HepG2 (cell line): ENCODE results near the gene EBPL. TPM values are rescaled to one million over a fixed set of nuclear protein-coding genes. Genes with fewer than 3 reads are reported as not detected.

Source experiments
- ATAC-seq: fragments of 200-7000 bp; cut with Tn5 transposase; 3 replicates; pipeline ENCODE4 v1.9.1; 2020; ENCODE audit warnings: mild to moderate bottlenecking, moderate library complexity
- BruUV-seq: library from RNA; stranded (reverse); fragments of 400-500 nt; replicated peaks from 2 replicates; lab custom pipeline; 2021; lab: Mats Ljungman, UMichigan
- CTCF ChIA-PET: fragments of 300-600 bp; formaldehyde crosslinking; extraction: SDS; loops from one replicate; lab custom pipeline; 2021; ENCODE audit warnings: low total read pairs, inconsistent platforms, low intra/inter-chr PET ratio; lab: Yijun Ruan, JAX
- POLR2A ChIA-PET: fragments of 350-600 bp; sonication (Branson Sonifier 250); formaldehyde crosslinking; loops from one replicate; lab custom pipeline; 2020; ENCODE audit warnings: antibody characterized with exemption, inconsistent platforms; lab: Yijun Ruan, JAX
- DNase-seq: peaks from one replicate; pipeline ENCODE4 v3.0.0-alpha.2; 2015; ENCODE audit warnings: low spot score
- FAIRE-seq: peaks from 3 replicates; lab custom pipeline; 2011; peaks lifted over from hg19 to GRCh38; lab: Jason Lieb, UNC
- H2AFZ ChIP-seq: one replicate; pipeline ENCODE4 v1.6.1; 2011; ENCODE audit warnings: low read length, inconsistent platforms
- H3K27ac ChIP-seq: fragments of 300-600 bp; 3 replicates; pipeline ENCODE4 v1.8.0; 2011; ENCODE audit warnings: mixed run types, mild to moderate bottlenecking, mixed read lengths, low read length, inconsistent platforms; ENCODE audit not compliant: insufficient read depth; ENCODE audit errors: extremely low read length
- H3K27me3 ChIP-seq, 2 experiments: fragments of 200-600 bp in 1 of 2; 2 replicates in 1 of 2; 3 replicates in 1 of 2; pipeline versions ENCODE4 v1.6.0 to v1.8.0; 2011; ENCODE audit warnings: low read length in 2 of 2, mild to moderate bottlenecking in 2 of 2, moderate library complexity in 2 of 2, inconsistent platforms in 1 of 2; ENCODE audit not compliant: insufficient read depth in 2 of 2, control insufficient read depth in 1 of 2
- H3K36me3 ChIP-seq, 2 experiments: fragments of 200-600 bp in 1 of 2; replicated peaks in 1 of 2; 2 replicates in 1 of 2; 3 replicates in 1 of 2; pipeline versions ENCODE4 v1.5.1 to v1.8.0; 2011; ENCODE audit warnings: low read length in 2 of 2, inconsistent platforms in 1 of 2; ENCODE audit not compliant: insufficient read depth in 2 of 2, control insufficient read depth in 1 of 2
- H3K4me1 ChIP-seq: 2 replicates; pipeline ENCODE4 v1.5.1; 2012; ENCODE audit warnings: low read length, inconsistent platforms; ENCODE audit not compliant: insufficient read depth
- H3K4me2 ChIP-seq: 2 replicates; pipeline ENCODE4 v1.6.0; 2011; ENCODE audit warnings: low read depth, low read length, inconsistent platforms
- H3K4me3 ChIP-seq, 3 experiments: fragments of 200-600 bp in 1 of 3; sonication (generic), shearing (Covaris generic) in 1 of 3; replicated peaks in 1 of 3; 2 replicates each; pipeline ENCODE4 v1.5.1; 2011 to 2016; ENCODE audit warnings: low read length in 3 of 3, inconsistent platforms in 2 of 3, low read depth in 2 of 3, mild to moderate bottlenecking in 2 of 3, control low read depth in 1 of 3, mixed read lengths in 1 of 3; ENCODE audit not compliant: insufficient read depth in 1 of 3
- H3K79me2 ChIP-seq: one replicate; pipeline ENCODE4 v1.6.1; 2011; ENCODE audit warnings: low read length, inconsistent platforms; ENCODE audit not compliant: insufficient read depth
- H3K9ac ChIP-seq: 2 replicates; pipeline ENCODE4 v1.6.0; 2011; ENCODE audit warnings: mild to moderate bottlenecking, low read depth, low read length, inconsistent platforms; ENCODE audit not compliant: insufficient read depth
- H3K9me3 ChIP-seq: 2 replicates; pipeline ENCODE4 v1.5.1; 2012; ENCODE audit warnings: mild to moderate bottlenecking, low read length
- H4K20me1 ChIP-seq: 2 replicates; pipeline ENCODE4 v1.6.0; 2011; ENCODE audit warnings: inconsistent platforms, mild to moderate bottlenecking, low read length, moderate library complexity; ENCODE audit not compliant: insufficient read depth
- ARID3A ChIP-seq: IDR thresholded peaks from 2 replicates; pipeline ENCODE4 v1.6.1; 2012; ENCODE audit warnings: low read depth, low read length, improper control_type of control experiment
- CTCF ChIP-seq: sonication (generic); formaldehyde crosslinking; IDR thresholded peaks from 2 replicates; pipeline ENCODE4 v1.5.0; 2020; ENCODE audit warnings: mild to moderate bottlenecking, missing genetic modification reagents, moderate library complexity
- GFI1 ChIP-seq: sonication (generic); formaldehyde crosslinking; IDR thresholded peaks from 2 replicates; pipeline ENCODE4 v1.5.0; 2020; ENCODE audit warnings: missing genetic modification reagents, mild to moderate bottlenecking, borderline replicate concordance
- SAP130 ChIP-seq: IDR thresholded peaks from 2 replicates; pipeline ENCODE4 v1.6.1; 2016; ENCODE audit warnings: low read depth
- SMC3 ChIP-seq: IDR thresholded peaks from 2 replicates; pipeline ENCODE4 v1.6.1; 2011; ENCODE audit warnings: low read length, improper control_type of control experiment
- STAG1 ChIP-seq: sonication (generic); formaldehyde crosslinking; IDR thresholded peaks from 2 replicates; pipeline ENCODE4 v1.4.0; 2020; ENCODE audit warnings: missing genetic modification reagents
- TFAP4 ChIP-seq: sonication (generic); IDR thresholded peaks from 2 replicates; pipeline ENCODE4 v1.6.1; 2016; ENCODE audit warnings: low read depth, borderline replicate concordance
- ZFAT ChIP-seq: sonication (generic); formaldehyde crosslinking; conservative IDR thresholded peaks from 2 replicates; pipeline ENCODE4 v1.8.1; 2023; ENCODE audit warnings: missing genetic modification reagents, inconsistent platforms
- ZNF432 ChIP-seq: sonication (generic); formaldehyde crosslinking; IDR thresholded peaks from 2 replicates; pipeline ENCODE4 v1.5.0; 2020; ENCODE audit warnings: missing genetic modification reagents, mild to moderate bottlenecking, borderline replicate concordance
- WGBS: methylation state at CpG from one replicate; pipeline ENCODE4 v1.1.6; 2017; ENCODE audit warnings: low lambda C conversion rate; 5-methylcytosine and 5-hydroxymethylcytosine counted together
- in situ Hi-C: cut with HindIII; loops from 2 replicates; pipeline ENCODE4 v1.10.0; 2017; ENCODE audit warnings: low pct_unique_long_range_greater_than_20kb; ENCODE audit not compliant: extremely low pct_ligation_motif_present
- intact Hi-C: fragments of 100-400 bp; cut with micrococcal nuclease; formaldehyde crosslinking; loops from one replicate; pipeline ENCODE4 v1.10.0; 2022; ENCODE audit not compliant: unreplicated experiment
- polyA plus RNA-seq, 8 experiments: library from polyadenylated mRNA; depleted of rRNA in 3 of 8; stranded (reverse) in 7 of 8; unstranded in 1 of 8; fragments of >200 nt; fragmentation: Illumina TruSeq in 4 of 8; extraction: Trizol in 4 of 8; gene quantifications; 2 replicates each; pipeline versions ENCODE4 v1.2.1 to v1.2.3, GENCODE V29; 2011 to 2016; ENCODE audit warnings: low read depth in 4 of 8, missing spikeins in 1 of 8, mixed read lengths in 1 of 8; ENCODE audit not compliant: insufficient read depth in 1 of 8
- total RNA-seq, 5 experiments: library from RNA; depleted of rRNA; stranded (reverse); fragments of >200 nt; fragmentation: Illumina TruSeq; extraction: Trizol; gene quantifications; 2 replicates each; pipeline ENCODE4 v1.2.3, GENCODE V29; 2016; ENCODE audit warnings: low read depth in 1 of 5

The EBPL gene
- total and polyA plus RNA-seq, 2 of the 13 experiments (the other 11 are each of a cell fraction or from before 2014, with no cell fraction given) = 96.5 to 152 TPM

GRCh38 chr13:49652355-49653305 lies 38.7 kb downstream of the EBPL start:
- Histone ChIP-seq H4K20me1 (no peaks in the 10 kb centered on the region), H3K27ac (no peak overlapping the region), H3K9ac (no peak overlapping the region), H3K36me3 (no peaks in the 10 kb centered on the region), H3K27me3 (no peaks in the 10 kb centered on the region), H2AFZ (no peak overlapping the region), H3K79me2 (no peaks in the 10 kb centered on the region), H3K4me3 (no peak overlapping the region), H3K4me2 (no peak overlapping the region), H3K9me3 (no peaks in the 10 kb centered on the region), H3K4me1 (peaks cover 5% of the 10 kb centered on the region; the same call in 1 of the 2 replicates)
- DNase-seq = peak; percentile 70
- ChIA-PET CTCF (interaction anchor here (0.7 kb wide), 1 partner anchor 196 kb away, joined by 3 read pairs; no protein-coding TSS in a partner anchor), POLR2A (no interaction called here)
- peak; percentile 94 for ATAC-seq
- intact Hi-C loops (loop anchor here (1.0 kb wide), 1 partner anchor 196 kb away; no protein-coding TSS in a partner anchor), in situ Hi-C loops (loop anchor here (25.0 kb wide), 3 partner anchors 1160 to 1410 kb away; partner anchors contain the start of gene RNASEH2B)
- WGBS = 43% methylated on average over 14 of the region's 16 CpGs
- no TSS peak for BruUV-seq
- TF ChIP-seq ZFAT (CRISPR knock-in tag) (no peak), ARID3A (0 out of 2 replicates have a peak, but pooled peaks have one; percentile 13), GFI1 (no peak), ZNF432 (CRISPR knock-in tag) (no peak), CTCF (CRISPR knock-in tag) (peak; percentile 78), SMC3 (peak; percentile 77), TFAP4 (peak; percentile 10; the same call in 1 of the 2 replicates), STAG1 (CRISPR knock-in tag) (peak; percentile 85), SAP130 (CRISPR knock-in tag) (0 out of 2 replicates have a peak, but pooled peaks have one; percentile 16)
- FAIRE-seq = peak; percentile 64
